HG02588 (cell line): ENCODE data around the gene GRID2.

ENCODE experiments used
- ATAC-seq: cut with Tn5 transposase; IDR thresholded peaks from one replicate; pipeline ENCODE4 v1.9.1; 2021; ENCODE audit warnings: mild to moderate bottlenecking, moderate library complexity; ENCODE audit not compliant: unreplicated experiment

The GRID2 gene

GRCh38 chr4:93053140-93053539 lies 749.4 kb downstream of the GRID2 start:
- no peak for ATAC-seq

- no peak for ATAC-seq
Measured at GRCh38 chr4:93061826-93062225, 758.1 kb downstream of the GRID2 start.

DNA sequence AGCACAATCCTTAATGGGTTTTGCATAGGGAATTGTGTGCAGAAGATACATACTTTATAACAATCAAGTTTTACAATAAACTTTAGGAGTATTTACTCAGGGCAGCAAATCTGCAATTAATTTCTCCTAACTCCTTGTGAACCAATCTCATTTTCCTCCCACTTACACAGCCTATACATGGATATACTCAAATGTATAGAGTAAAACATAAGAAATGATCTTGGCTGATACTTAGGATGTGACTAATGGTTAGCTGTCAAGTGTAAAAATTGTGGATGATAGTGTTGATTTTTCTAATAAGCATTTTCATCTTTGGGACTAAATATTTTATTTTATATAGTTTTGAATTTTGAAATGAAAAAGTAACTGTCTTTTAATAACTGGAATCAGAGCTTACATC lies 759.6 kb downstream of the GRID2 start:
- no peak for ATAC-seq

- no peak for ATAC-seq
Measured at GRCh38 chr4:93065790-93066189, 762.0 kb downstream of the GRID2 start.

DNA sequence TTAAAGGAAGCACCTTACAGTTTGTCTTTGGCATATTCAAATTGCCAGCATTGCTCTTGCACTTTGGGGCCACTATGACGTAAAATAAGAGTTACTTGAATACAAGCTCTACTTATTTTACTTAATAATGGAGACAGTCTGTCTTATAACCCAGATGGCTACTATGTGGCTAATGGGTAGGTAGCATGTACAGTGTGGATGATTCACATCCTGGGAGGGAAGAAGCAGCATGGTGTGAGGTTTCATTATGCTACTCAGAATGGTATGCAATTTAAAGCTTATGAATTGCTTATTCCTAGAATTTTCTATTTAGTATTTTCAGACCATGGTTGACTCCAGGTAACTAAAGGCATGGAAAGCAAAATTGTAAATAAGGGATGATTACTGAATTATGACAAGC lies 763.0 kb downstream of the GRID2 start:
- ATAC-seq: no peak

- ATAC-seq: no peak
Measured at GRCh38 chr4:93072292-93072691, 768.5 kb downstream of the GRID2 start.

- ATAC-seq: no peak
Measured at GRCh38 chr4:93080316-93080715, 776.5 kb downstream of the GRID2 start.

DNA sequence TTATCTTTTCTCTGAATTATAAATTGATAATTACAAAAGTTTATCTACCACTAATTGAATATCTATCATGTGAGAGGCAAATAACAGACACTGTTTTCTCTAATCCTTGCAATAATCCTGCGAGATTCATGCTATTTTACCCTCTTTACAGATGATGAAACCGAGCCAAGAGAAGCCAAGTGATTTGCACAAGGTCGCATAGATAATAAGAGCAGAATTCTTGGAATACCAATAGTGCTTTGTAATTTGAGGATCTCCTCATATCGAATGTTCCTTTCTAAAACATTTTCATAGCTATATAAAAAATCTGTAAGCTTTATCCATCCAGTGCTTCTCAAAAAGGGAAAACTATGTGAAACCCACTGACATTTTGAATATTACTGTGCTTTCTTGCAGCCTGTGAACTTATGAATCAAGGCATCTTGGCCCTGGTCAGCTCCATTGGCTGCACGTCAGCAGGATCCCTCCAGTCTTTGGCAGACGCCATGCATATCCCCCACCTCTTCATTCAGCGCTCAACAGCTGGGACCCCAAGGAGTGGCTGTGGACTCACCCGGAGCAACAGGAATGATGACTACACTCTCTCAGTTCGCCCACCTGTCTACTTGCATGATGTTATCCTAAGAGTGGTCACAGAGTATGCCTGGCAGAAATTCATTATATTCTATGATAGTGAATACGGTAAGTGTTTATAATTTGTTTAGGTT lies 781.0 kb downstream of the GRID2 start:
- ATAC-seq: no peak

DNA sequence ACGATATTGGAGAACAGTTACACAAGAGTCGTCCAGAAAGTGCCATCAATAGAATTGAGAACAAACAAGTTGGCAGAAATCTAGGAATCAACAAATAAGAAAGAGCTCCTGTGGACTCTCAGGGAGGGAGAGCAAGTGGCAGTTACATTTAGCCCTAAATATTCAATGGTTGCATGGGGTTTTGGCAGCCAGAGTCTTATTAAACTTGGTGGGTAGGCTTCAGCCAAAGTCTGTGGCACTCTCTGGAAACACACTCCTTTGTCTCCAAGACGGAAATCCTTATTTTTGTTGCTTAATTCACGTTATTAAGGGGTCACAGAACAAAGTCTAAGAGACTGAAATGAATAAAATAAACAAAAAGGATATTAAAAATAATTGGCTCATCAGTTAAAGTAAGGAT lies 782.6 kb downstream of the GRID2 start:
- ATAC-seq: no peak

- ATAC-seq: no peak
Measured at GRCh38 chr4:93092765-93093164, 789.0 kb downstream of the GRID2 start.

DNA sequence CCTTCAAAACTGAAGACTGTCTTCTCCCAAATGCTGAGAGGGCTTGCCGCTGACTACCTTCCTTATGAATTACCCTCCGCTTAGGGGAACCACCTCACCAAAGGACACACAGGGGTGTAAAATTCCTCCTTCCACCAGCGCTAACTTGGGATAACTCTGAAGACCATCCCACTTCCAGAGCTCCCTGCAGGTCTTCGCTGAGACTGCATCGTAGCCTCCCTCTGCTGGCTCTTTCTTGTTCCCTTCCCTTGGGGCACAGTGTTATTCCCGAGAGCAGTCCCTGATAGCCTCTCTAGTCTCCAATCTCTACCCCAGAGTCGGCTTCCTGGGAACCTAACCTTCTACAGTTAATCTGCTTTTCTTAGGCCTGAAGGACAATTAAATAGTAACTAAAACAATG lies 799.3 kb downstream of the GRID2 start:
- no peak for ATAC-seq

- ATAC-seq: no peak
Measured at GRCh38 chr4:93116624-93117023, 812.9 kb downstream of the GRID2 start.

DNA sequence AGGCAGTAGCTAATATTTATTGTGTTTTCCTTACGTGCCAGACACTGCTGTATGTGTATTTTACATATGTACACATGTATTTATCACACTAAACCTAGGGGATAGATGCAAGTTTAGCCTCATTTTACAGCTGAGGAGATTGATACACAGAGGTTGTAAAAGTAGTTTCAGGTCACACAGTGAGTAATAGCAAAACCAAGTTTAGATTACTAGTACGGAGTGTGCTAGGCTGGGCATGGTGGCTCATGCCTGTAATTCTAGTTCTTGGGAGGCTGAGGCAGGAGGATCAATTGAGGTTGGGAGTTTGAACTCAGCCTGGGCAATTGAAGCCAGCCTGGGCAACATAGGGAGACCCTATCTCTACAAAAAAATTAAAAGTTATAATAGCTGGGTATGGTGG lies 823.7 kb downstream of the GRID2 start:
- no peak for ATAC-seq

- ATAC-seq: no peak
Measured at GRCh38 chr4:93132631-93133030, 828.9 kb downstream of the GRID2 start.

DNA sequence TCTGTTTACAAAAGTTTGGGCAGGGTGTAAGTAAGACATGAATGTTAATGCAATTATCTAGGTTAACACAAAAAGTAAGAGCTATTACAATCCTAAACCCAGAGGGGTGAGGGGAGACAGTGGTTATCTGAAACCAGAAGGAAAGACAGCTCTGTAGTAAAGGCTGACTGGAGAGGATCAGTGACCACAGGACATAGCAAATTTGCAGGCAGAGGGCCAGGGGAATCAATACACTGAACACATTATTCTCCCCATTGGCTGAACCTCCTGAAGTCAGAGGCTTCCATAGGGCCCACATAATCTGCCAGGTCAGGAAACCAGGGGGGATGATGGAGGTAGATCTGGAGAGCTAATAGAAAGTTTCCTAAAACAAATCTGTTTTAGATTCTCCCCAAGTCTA lies 835.4 kb downstream of the GRID2 start:
- no peak for ATAC-seq

- ATAC-seq: no peak
Measured at GRCh38 chr4:93143902-93144301, 840.1 kb downstream of the GRID2 start.

DNA sequence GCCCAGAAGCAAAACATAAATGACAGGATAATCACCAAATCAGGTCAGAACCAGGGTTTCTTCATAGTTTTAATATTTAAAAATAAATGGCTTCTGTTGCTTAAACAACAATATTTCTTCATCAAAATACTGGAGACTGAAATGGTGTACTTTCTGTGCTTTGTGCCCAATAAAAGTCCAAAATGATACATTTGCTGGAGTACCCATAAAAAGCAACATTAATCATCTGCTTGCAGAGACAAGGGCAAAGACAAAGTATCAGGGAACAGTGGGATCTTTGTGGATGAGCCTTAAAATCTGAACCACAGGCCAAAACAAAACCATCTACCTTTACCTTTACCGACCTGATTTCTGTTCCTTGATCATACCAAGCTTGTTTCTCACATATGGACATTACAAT lies 840.9 kb downstream of the GRID2 start:
- no peak for ATAC-seq

- no peak for ATAC-seq
Measured at GRCh38 chr4:93147524-93148212, 843.9 kb downstream of the GRID2 start.

DNA sequence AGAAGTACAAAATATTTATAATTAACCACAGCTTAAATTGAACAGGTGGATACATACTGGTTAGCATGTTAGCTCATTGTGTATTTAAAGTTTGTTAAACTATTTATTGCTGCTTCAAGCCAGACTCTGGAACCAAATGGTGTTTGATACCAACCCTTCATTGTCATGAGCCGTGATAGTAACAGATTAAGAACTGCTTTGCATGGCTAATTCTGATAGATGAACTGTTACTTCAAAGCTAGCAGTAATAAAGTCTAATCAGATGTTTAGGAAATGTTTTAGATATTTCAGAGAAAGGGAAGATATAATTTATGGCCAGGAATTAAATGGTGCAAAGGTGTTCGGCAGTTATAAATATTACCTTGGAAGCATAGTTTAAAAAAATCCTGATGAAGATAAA lies 848.7 kb downstream of the GRID2 start:
- ATAC-seq: no peak

GRCh38 chr4:93157986-93158385 lies 854.2 kb downstream of the GRID2 start:
- no peak for ATAC-seq

DNA sequence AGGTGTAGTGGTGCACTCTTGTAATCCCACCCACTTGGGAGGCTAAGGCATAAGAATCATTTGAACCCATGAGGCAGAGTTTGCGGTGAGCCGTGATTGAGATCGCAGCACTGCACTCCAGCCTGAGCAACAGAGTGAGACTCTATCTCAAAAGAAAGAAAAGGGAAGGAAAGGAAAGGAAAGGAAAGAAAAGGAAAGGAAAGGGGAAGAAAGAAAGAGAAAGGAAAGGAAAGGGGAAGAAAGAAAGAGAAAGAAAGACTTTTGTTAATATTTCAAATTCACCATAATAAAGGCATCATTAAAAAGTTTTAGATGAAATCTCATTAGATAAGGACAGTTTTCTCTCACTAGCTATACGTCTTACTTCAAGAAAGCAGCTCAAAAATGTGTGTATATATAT lies 864.3 kb downstream of the GRID2 start:
- ATAC-seq: no peak

- no peak for ATAC-seq
Measured at GRCh38 chr4:93169966-93170365, 866.2 kb downstream of the GRID2 start.

- no peak for ATAC-seq
Measured at GRCh38 chr4:93174598-93174997, 870.8 kb downstream of the GRID2 start.
